Liver (tissue), 9 donors: Measurements from ENCODE around the gene TXK. TPM values are rescaled to one million over a fixed set of nuclear protein-coding genes. Genes with fewer than 3 reads are reported as not detected.
A peak's percentile ranks its signal among the peaks of the same experiment; 100 is the strongest.

Source experiments
- DNase-seq: peaks from one replicate; pipeline ENCODE4 v3.0.0-alpha.2; 2017; ENCODE audit warnings: low spot score
- H3K27ac ChIP-seq, 2 donors: one replicate each; pipeline ENCODE4 v1.7.0; 2013; ENCODE audit warnings: inconsistent platforms in 2 of 2, low read length in 2 of 2, control low read depth in 1 of 2, low read depth in 1 of 2, mild to moderate bottlenecking in 1 of 2
- H3K27me3 ChIP-seq, 4 donors: one replicate each; pipeline versions ENCODE4 v1.6.1 to v1.7.0; 2013; ENCODE audit warnings: low read length in 3 of 4, inconsistent platforms in 1 of 4, mild to moderate bottlenecking in 1 of 4, moderate library complexity in 1 of 4; ENCODE audit not compliant: control insufficient read depth in 4 of 4, insufficient read depth in 4 of 4
- H3K36me3 ChIP-seq, 4 donors: one replicate each; pipeline versions ENCODE4 v1.6.1 to v1.7.0; 2013; ENCODE audit warnings: low read length in 3 of 4, mild to moderate bottlenecking in 3 of 4, low read depth in 1 of 4, moderate library complexity in 1 of 4; ENCODE audit not compliant: control insufficient read depth in 4 of 4, insufficient read depth in 3 of 4
- H3K4me1 ChIP-seq, 4 donors: one replicate each; pipeline versions ENCODE4 v1.6.1 to v1.7.0; 2013; ENCODE audit warnings: low read length in 3 of 4, mild to moderate bottlenecking in 3 of 4, moderate library complexity in 1 of 4; ENCODE audit not compliant: control insufficient read depth in 4 of 4, insufficient read depth in 4 of 4
- H3K4me3 ChIP-seq, 3 donors: one replicate each; pipeline versions ENCODE4 v1.6.1 to v1.7.0; 2013; ENCODE audit warnings: low read length in 3 of 3, control low read depth in 1 of 3, low read depth in 1 of 3, mild to moderate bottlenecking in 1 of 3
- H3K9ac ChIP-seq, 2 donors: one replicate each; pipeline ENCODE4 v1.7.0; 2013; ENCODE audit warnings: low read length in 2 of 2, mild to moderate bottlenecking in 2 of 2, moderate library complexity in 2 of 2, control low read depth in 1 of 2, low read depth in 1 of 2
- H3K9me3 ChIP-seq, 4 donors: one replicate each; pipeline versions ENCODE4 v1.6.1 to v1.7.0; 2013; ENCODE audit warnings: low read length in 3 of 4; ENCODE audit not compliant: control insufficient read depth in 4 of 4
- ATF3 ChIP-seq: IDR thresholded peaks from 2 replicates; pipeline ENCODE4 v1.6.1; 2016; ENCODE audit warnings: antibody characterized with exemption
- EGR1 ChIP-seq, 2 donors: IDR thresholded peaks; 2 replicates each; pipeline ENCODE4 v1.6.1; 2016 to 2018; ENCODE audit warnings: antibody characterized with exemption in 2 of 2, low read depth in 2 of 2
- FOXA1 ChIP-seq: IDR thresholded peaks from 2 replicates; pipeline ENCODE4 v1.6.1; 2016; ENCODE audit warnings: antibody characterized with exemption
- FOXA2 ChIP-seq: IDR thresholded peaks from 2 replicates; pipeline ENCODE4 v1.6.1; 2016; ENCODE audit warnings: antibody characterized with exemption
- HNF4A ChIP-seq, 2 donors: conservative IDR thresholded peaks; 2 replicates each; pipeline ENCODE4 v1.6.1; 2016; ENCODE audit warnings: antibody characterized with exemption in 2 of 2, mild to moderate bottlenecking in 2 of 2
- HNF4G ChIP-seq: IDR thresholded peaks from 2 replicates; pipeline ENCODE4 v1.6.1; 2016; ENCODE audit warnings: antibody characterized with exemption
- JUND ChIP-seq, 2 donors: IDR thresholded peaks; 2 replicates each; pipeline ENCODE4 v1.6.1; 2016; ENCODE audit warnings: antibody characterized with exemption in 2 of 2
- NR2F2 ChIP-seq: IDR thresholded peaks from 2 replicates; pipeline ENCODE4 v1.6.1; 2016; ENCODE audit warnings: antibody characterized with exemption
- RAD21 ChIP-seq, 2 donors: IDR thresholded peaks; 2 replicates each; pipeline ENCODE4 v1.6.1; 2016; ENCODE audit warnings: antibody characterized with exemption in 2 of 2, mild to moderate bottlenecking in 2 of 2
- REST ChIP-seq: IDR thresholded peaks from 2 replicates; pipeline ENCODE4 v1.6.1; 2016; ENCODE audit warnings: antibody characterized with exemption, mild to moderate bottlenecking
- RXRA ChIP-seq, 2 donors: IDR thresholded peaks; 2 replicates each; pipeline ENCODE4 v1.6.1; 2017 to 2018; ENCODE audit warnings: antibody characterized with exemption in 2 of 2, mild to moderate bottlenecking in 1 of 2
- SP1 ChIP-seq: IDR thresholded peaks from 2 replicates; pipeline ENCODE4 v1.6.1; 2018; ENCODE audit warnings: antibody characterized with exemption, mild to moderate bottlenecking
- YY1 ChIP-seq: IDR thresholded peaks from 2 replicates; pipeline ENCODE4 v1.6.1; 2016; ENCODE audit warnings: antibody characterized with exemption, mild to moderate bottlenecking
- WGBS: extraction: QIAGEN DNeasy Blood & Tissue Kit; methylation state at CpG from one replicate; pipeline ENCODE4 v1.1.7; 2013; 5-methylcytosine and 5-hydroxymethylcytosine counted together
- polyA plus RNA-seq, 2 donors: library from polyadenylated mRNA; stranded (reverse) in 1 of 2; unstranded in 1 of 2; fragments of 200-250 nt in 1 of 2; fragments of >200 nt in 1 of 2; fragmentation: Nextera tagmentation in 1 of 2; extraction: Ambion mirVana in 1 of 2; gene quantifications; one replicate each; pipeline versions ENCODE4 v1.2.1 to v1.2.3, GENCODE V29; 2013 to 2015
- total RNA-seq, 2 donors: library from RNA; depleted of rRNA; stranded (reverse); fragments of >200 nt; gene quantifications; one replicate each; pipeline ENCODE4 v1.2.3, GENCODE V29; 2014
- TF ChIP-seq, protein P1 (sequence below): IDR thresholded peaks from 2 replicates; pipeline ENCODE4 v1.6.1; 2016; ENCODE audit warnings: antibody characterized with exemption
- TF ChIP-seq, protein P2 (sequence below): fragments of 150-350 bp; IDR thresholded peaks from 2 replicates; pipeline ENCODE4 v1.5.1; 2017; ENCODE audit warnings: improper control_type of control experiment, low read depth, low read length; ENCODE audit not compliant: missing input control
- TF ChIP-seq, protein P3 (sequence below): IDR thresholded peaks from 2 replicates; pipeline ENCODE4 v1.6.1; 2016; ENCODE audit warnings: antibody characterized with exemption
- donor health status: healthy.
- donor health status: healthy.
- donor health status: healthy.
- donor health status: healthy.
- donor health status: healthy.

TXK gene
- total and polyA plus RNA-seq, 4 donors = 0.43 to 4.9 (median 1.4) TPM

GRCh38 chr4:48042979-48043461, 91.0 kb downstream of the TXK start:
- Histone ChIP-seq H3K36me3 (no peaks in the 10 kb centered on the region), H3K4me1 (peaks cover 0 to 42% (median 14%) of the 10 kb centered on the region in 4 donors), H3K27me3 (no peaks in the 10 kb centered on the region), H3K27ac (peak overlapping the region; percentile 79 to 80), H3K4me3 (peak overlapping the region in 1 of 3 donors; percentile 18), H3K9me3 (no peaks in the 10 kb centered on the region), H3K9ac (peak overlapping the region; percentile 17 to 40)
- no peak for DNase-seq
- WGBS = 25% methylated on average over 3 of the region's 3 CpGs
- TF ChIP-seq FOXA1 (peak; percentile 81), NR2F2 (no peak), REST (no peak), HNF4A (conservative IDR thresholded peaks at IDR 0.05) (peak; percentile 65 to 84), YY1 (peak; percentile 49), RXRA (IDR thresholded peaks at IDR 0.05) (peak in 1 of 2 donors; percentile 69), JUND (IDR thresholded peaks at IDR 0.05) (peak in 1 of 2 donors; percentile 66), EGR1 (IDR thresholded peaks at IDR 0.05; ENCODE audit: low read depth in 2 of 2) (no peak), SP1 (peak; percentile 44), FOXA2 (peak; percentile 92), RAD21 (IDR thresholded peaks at IDR 0.05) (no peak)
- TF ChIP-seq, protein P1, sequence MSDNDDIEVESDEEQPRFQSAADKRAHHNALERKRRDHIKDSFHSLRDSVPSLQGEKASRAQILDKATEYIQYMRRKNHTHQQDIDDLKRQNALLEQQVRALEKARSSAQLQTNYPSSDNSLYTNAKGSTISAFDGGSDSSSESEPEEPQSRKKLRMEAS = peak; percentile 63
- TF ChIP-seq, protein P2, sequence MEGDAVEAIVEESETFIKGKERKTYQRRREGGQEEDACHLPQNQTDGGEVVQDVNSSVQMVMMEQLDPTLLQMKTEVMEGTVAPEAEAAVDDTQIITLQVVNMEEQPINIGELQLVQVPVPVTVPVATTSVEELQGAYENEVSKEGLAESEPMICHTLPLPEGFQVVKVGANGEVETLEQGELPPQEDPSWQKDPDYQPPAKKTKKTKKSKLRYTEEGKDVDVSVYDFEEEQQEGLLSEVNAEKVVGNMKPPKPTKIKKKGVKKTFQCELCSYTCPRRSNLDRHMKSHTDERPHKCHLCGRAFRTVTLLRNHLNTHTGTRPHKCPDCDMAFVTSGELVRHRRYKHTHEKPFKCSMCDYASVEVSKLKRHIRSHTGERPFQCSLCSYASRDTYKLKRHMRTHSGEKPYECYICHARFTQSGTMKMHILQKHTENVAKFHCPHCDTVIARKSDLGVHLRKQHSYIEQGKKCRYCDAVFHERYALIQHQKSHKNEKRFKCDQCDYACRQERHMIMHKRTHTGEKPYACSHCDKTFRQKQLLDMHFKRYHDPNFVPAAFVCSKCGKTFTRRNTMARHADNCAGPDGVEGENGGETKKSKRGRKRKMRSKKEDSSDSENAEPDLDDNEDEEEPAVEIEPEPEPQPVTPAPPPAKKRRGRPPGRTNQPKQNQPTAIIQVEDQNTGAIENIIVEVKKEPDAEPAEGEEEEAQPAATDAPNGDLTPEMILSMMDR = no peak
- TF ChIP-seq, protein P3, sequence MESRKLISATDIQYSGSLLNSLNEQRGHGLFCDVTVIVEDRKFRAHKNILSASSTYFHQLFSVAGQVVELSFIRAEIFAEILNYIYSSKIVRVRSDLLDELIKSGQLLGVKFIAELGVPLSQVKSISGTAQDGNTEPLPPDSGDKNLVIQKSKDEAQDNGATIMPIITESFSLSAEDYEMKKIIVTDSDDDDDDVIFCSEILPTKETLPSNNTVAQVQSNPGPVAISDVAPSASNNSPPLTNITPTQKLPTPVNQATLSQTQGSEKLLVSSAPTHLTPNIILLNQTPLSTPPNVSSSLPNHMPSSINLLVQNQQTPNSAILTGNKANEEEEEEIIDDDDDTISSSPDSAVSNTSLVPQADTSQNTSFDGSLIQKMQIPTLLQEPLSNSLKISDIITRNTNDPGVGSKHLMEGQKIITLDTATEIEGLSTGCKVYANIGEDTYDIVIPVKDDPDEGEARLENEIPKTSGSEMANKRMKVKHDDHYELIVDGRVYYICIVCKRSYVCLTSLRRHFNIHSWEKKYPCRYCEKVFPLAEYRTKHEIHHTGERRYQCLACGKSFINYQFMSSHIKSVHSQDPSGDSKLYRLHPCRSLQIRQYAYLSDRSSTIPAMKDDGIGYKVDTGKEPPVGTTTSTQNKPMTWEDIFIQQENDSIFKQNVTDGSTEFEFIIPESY = peak; percentile 76

DNA sequence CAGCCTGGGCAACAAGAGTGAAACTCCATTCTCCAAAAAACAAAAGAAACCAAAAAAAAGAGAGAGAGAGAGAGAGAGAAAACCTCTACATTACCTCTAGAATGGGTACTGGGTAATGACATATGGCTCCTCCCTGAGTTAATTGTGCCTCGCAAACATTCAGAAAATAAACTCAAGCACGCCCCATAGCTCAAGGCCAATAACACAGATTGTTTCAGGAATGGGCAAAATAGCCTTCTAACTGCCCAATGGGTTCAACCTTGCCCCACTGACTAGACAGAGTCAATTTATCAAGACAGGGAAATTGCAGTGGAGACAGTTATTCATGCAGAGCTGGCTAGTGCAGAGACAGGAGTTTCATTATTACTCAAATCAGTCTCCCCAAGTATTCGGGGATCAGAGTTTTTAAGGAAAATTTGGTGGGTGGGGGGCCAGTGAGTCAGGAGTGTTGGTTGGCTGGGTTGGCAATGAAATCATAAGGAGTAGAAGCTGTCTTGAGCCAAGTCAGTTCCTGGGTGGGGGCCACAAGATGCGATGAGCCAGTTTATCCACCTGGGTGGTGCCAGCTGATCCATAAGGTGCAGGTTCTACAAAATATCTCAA, 92.4 kb downstream of the TXK start:
- TF ChIP-seq ATF3 (no peak), REST (no peak), SP1 (no peak), FOXA2 (no peak), HNF4G (no peak)

More for the DNA sequence above, 92.4 kb downstream of the TXK start:
- Histone ChIP-seq H3K27me3 (no peaks in the 10 kb centered on the region), H3K9ac (no peak overlapping the region), H3K9me3 (no peaks in the 10 kb centered on the region), H3K27ac (no peak overlapping the region), H3K4me3 (no peak overlapping the region), H3K36me3 (no peaks in the 10 kb centered on the region), H3K4me1 (peaks cover 0 to 30% (median 6%) of the 10 kb centered on the region in 4 donors)
- DNase-seq = no peak
- 70% methylated on average over 4 of the region's 4 CpGs for WGBS
